Measurements from ENCODE around the gene GBP1.
"Not testable (repeated sequence)": the region's sequence is repeated elsewhere in the genome, so short reads cannot be mapped to it uniquely, and the experiment has no call there.

The GBP1 gene

GRCh38 chr1:89051955-89052312 lies 13.1 kb downstream of the GBP1 start:
- in situ Hi-C loops (cut with MboI; ENCODE audit: low sequenced_read_pairs): no loop called here

GRCh38 chr1:89051300-89051954 lies 13.6 kb downstream of the GBP1 start:
- in situ Hi-C loops (cut with MboI; ENCODE audit: low sequenced_read_pairs): no loop called here

GRCh38 chr1:89050649-89051033 lies 14.4 kb downstream of the GBP1 start:
- in situ Hi-C loops (cut with MboI; ENCODE audit: low sequenced_read_pairs): no loop called here

GRCh38 chr1:89049901-89050648 lies 14.9 kb downstream of the GBP1 start:
- in situ Hi-C loops (cut with MboI; ENCODE audit: low sequenced_read_pairs): not testable (repeated sequence)

- in situ Hi-C loops (cut with MboI; ENCODE audit: low sequenced_read_pairs): not testable (repeated sequence)
Measured at GRCh38 chr1:89049187-89049586, 15.8 kb downstream of the GBP1 start.

GRCh38 chr1:89047734-89048133 lies 17.3 kb downstream of the GBP1 start:
- in situ Hi-C loops (cut with MboI; ENCODE audit: low sequenced_read_pairs): no loop called here

- in situ Hi-C loops (cut with MboI; ENCODE audit: low sequenced_read_pairs): not testable (repeated sequence)
Measured at GRCh38 chr1:89046318-89047183, 18.5 kb downstream of the GBP1 start.

GRCh38 chr1:89044970-89045721 lies 19.9 kb downstream of the GBP1 start:
- in situ Hi-C loops (cut with MboI; ENCODE audit: low sequenced_read_pairs): no loop called here

GRCh38 chr1:89043940-89044339 lies 21.1 kb downstream of the GBP1 start:
- in situ Hi-C loops (cut with MboI; ENCODE audit: low sequenced_read_pairs): no loop called here

- in situ Hi-C loops (cut with MboI; ENCODE audit: low sequenced_read_pairs): no loop called here
Measured at GRCh38 chr1:89042491-89042890, 22.5 kb downstream of the GBP1 start.

- in situ Hi-C loops (cut with MboI; ENCODE audit: low sequenced_read_pairs): no loop called here
Measured at GRCh38 chr1:89041721-89042120, 23.3 kb downstream of the GBP1 start.

GRCh38 chr1:89041119-89041641 lies 23.8 kb downstream of the GBP1 start:
- in situ Hi-C loops (cut with MboI; ENCODE audit: low sequenced_read_pairs): no loop called here

- in situ Hi-C loops (cut with MboI; ENCODE audit: low sequenced_read_pairs): no loop called here
Measured at GRCh38 chr1:89040315-89040626, 24.7 kb downstream of the GBP1 start.

GRCh38 chr1:89037186-89037585 lies 27.8 kb downstream of the GBP1 start:
- in situ Hi-C loops (cut with MboI; ENCODE audit: low sequenced_read_pairs): no loop called here

GRCh38 chr1:89035080-89035479 lies 29.9 kb downstream of the GBP1 start:
- in situ Hi-C loops (cut with MboI; ENCODE audit: low sequenced_read_pairs): no loop called here

- in situ Hi-C loops (cut with MboI; ENCODE audit: low sequenced_read_pairs): not testable (repeated sequence)
Measured at GRCh38 chr1:89034004-89034403, 31.0 kb downstream of the GBP1 start.

- in situ Hi-C loops (cut with MboI; ENCODE audit: low sequenced_read_pairs): not testable (repeated sequence)
Measured at GRCh38 chr1:89029051-89029450, 36.0 kb downstream of the GBP1 start.

- in situ Hi-C loops (cut with MboI; ENCODE audit: low sequenced_read_pairs): no loop called here
Measured at GRCh38 chr1:89025928-89026327, 39.1 kb downstream of the GBP1 start.

GRCh38 chr1:89023026-89023425 lies 42.0 kb downstream of the GBP1 start:
- in situ Hi-C loops (cut with MboI; ENCODE audit: low sequenced_read_pairs): no loop called here

GRCh38 chr1:89022167-89022959 lies 42.6 kb downstream of the GBP1 start, which contains the start of gene GBP3:
GBP3 (minus strand) TSS chr1:89022866; CDS start chr1:89020721, 2,145 bp downstream.
- in situ Hi-C loops (cut with MboI; ENCODE audit: low sequenced_read_pairs): no loop called here

All from HL-60/S4 treated with retinoic acid at 250 ng/mL for 4 days and 3 days (cell line).